ENCODE data around the gene SIPA1L2.
A peak's percentile ranks its signal among the peaks of the same experiment; 100 is the strongest.

Gene SIPA1L2, protein sequence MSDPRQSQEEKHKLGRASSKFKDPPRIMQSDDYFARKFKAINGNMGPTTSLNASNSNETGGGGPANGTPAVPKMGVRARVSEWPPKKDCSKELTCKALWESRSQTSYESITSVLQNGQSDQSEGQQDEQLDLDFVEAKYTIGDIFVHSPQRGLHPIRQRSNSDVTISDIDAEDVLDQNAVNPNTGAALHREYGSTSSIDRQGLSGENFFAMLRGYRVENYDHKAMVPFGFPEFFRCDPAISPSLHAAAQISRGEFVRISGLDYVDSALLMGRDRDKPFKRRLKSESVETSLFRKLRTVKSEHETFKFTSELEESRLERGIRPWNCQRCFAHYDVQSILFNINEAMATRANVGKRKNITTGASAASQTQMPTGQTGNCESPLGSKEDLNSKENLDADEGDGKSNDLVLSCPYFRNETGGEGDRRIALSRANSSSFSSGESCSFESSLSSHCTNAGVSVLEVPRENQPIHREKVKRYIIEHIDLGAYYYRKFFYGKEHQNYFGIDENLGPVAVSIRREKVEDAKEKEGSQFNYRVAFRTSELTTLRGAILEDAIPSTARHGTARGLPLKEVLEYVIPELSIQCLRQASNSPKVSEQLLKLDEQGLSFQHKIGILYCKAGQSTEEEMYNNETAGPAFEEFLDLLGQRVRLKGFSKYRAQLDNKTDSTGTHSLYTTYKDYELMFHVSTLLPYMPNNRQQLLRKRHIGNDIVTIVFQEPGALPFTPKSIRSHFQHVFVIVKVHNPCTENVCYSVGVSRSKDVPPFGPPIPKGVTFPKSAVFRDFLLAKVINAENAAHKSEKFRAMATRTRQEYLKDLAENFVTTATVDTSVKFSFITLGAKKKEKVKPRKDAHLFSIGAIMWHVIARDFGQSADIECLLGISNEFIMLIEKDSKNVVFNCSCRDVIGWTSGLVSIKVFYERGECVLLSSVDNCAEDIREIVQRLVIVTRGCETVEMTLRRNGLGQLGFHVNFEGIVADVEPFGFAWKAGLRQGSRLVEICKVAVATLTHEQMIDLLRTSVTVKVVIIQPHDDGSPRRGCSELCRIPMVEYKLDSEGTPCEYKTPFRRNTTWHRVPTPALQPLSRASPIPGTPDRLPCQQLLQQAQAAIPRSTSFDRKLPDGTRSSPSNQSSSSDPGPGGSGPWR (N-terminal part only)

DNA sequence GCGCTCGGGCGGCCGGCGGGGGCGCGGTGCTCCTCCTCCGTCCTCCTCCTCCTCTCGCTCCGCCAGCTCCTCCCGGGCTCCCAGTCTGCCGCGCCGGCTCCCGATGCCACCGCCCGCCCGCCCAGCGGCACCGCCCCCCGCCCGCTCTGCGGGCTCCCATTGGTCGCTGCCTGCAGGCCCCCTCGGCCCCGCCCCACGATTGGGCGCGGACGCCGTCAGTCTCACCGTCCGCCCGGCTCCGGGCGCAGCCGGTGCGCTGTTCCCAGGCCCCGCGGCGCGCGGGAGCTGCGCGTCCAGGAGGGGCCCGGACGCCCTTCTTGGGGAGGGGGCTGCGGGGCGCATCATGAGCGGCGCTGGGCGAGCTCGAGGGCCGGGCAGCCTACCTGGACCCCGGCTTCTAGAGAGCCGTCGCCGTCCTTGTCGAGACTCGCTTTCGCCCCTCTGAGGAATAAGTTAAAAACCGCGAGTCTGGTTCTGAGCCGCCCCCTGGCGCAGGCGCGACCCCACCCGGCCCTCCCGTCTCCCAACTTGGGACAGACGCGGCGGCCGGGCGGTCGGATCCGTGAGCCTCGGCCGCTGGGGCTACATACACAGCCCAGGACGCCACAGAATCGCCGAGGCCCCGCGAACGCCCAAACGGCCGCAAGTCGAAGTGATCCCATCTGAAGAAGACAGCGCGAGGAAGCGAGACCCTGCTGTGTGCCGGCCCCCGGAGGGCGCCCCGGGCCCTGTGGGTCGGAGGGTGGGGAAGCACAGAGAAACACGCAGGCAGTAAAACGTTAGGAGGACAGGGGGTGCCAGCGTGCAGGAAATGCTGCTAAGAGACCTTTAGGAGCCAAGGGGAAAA, at the start of gene SIPA1L2:
SIPA1L2 (minus strand) TSS at position 87 of the 847 bp plus-strand sequence. CDS start 114,794 bp downstream, outside the sequence.
- DNase-seq, result peak; percentile 87

DNA sequence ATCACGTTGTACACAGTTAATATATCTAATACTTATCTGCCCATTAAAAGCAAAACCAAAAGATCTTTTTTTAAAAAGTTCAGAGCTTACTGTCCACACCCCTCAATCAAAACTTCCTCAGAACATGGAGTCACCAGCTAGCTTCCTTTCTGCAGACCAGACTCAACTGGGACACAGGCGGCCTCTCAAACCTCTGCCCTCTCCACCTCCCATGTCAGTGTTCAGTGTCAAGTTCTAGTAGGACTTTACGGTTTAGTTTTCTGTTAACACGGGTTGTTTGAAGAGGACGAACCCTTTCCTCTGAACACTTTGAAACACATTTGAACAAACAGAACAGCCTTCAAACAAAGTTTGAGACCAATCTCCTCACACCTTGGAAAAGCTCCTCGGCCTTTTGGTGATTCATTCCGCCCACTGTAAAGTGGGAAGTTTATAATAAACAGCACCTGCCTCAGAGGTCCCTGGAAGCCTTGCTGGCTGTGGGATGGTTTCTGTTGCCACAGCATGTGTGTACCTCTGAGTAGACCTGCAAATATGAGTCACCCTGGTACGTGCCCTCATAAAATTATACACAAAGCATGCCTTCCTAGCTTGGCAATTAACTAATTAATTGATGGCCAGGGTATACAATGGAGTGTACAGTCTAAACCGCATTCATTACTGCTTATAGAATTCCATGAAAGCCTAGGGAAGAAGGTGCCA, 48.4 kb upstream of the SIPA1L2 start:
- no peak for DNase-seq

DNA sequence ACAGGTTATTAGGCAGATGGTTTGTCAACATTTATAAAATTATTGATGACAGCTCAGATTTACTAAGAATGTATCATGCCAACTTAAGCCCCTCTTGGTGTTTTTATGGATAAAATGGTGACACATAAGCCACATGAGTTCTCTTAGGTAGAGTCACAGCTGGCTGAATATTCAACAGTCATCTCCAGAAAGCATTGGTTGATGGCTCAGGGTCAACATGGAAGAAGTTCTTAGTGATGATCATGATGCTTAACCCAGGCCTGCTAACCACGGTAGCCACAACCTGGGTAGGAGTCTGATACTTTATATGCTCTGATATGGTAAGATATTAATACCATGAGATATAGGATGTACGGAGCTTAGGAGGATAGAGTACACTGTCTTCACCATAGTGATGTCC, 46.4 kb upstream of the SIPA1L2 start:
- peak; percentile 2 for DNase-seq

GRCh38 chr1:232675898-232676297, 46.0 kb upstream of the SIPA1L2 start:
- DNase-seq, result no peak

DNA sequence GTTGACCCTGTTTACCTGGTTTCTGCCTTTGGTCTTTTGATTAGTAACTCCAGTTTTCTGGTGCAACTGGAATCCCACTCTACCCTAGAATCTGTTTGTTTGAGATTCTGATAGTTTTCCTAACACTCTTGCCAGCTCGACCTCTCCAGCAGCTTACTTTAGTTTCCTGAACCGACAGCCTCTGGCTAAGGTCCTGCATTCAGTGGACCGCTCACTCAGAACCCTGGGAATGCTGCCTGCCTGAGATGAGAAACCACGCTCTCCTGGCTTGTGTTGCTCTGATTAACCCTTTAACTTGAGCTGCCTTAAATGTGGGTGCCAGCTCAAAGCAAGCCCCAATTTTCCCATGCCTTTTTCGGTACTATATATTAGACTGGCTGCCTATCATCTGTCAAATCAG, 45.3 kb upstream of the SIPA1L2 start:
- no peak for DNase-seq

- DNase-seq, result no peak
Measured at GRCh38 chr1:232673256-232673655, 43.3 kb upstream of the SIPA1L2 start.

DNA sequence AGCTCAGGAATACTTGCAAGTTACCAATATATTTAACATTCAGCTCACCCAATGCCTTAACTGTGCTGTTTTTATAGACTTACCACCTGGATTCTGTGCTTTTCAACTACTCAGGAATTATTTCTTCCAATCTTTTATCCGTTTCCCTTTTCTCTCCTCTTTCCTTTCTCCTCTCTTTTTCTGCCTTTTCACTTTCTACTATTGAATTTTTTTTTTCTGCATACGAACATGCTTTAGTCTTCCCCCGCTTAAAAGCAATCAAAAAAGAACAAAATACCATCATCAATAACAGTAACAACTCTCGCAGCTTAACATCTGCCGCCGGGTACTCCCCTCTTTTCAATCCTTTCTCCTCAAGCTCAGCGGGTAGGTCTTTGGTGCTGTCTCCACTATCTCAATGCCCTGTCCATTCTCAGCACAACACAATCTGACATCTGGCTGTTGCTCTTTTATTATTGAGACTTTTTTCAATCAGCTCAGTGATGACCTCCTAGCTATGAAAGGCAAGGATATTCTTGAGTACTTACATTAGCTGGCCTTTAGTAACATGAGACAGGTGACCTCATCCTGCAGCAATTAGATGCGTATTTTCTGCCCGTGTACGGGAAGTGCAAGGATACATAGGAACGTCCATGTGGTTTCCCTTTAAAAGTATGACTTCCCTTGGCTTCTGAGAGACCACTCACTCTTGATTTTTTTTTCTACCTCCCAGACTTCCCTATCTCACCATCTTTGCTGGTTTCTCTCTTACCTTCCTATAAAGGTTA, 40.2 kb upstream of the SIPA1L2 start:
- DNase-seq, result no peak

- DNase-seq, result no peak
Measured at GRCh38 chr1:232667778-232668165, 37.8 kb upstream of the SIPA1L2 start.

DNA sequence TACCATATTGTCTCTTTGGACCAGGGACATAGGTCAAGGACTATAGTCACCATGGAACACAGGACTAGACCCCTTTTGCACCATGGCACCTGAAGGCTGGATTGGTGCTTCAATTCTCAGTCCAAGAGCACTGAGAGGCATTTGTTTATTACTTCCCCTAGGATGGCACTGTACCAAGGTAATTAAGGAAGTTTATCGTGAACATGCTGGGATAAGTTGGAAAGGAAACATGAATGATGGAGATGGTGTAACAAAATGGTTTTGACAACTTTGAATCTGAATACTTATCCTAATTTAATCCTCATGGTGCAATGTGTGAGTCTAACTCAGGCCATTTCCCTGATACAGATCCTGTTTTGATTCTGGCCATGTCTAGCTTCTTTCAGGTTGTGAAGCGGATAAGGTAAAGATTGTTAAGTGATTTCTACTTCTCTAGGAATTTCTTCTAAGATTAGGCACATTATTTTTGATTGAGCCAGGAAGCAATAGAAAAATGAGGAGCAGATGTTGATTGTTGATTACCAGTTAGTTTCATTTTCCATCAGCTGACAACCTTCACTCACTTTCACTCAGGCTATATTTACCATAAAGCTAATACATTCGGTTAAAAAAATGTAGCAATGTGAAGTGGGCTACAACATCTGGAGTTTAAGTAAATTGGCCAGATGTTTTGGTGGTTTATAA, 37.3 kb upstream of the SIPA1L2 start:
- DNase-seq, result no peak

GRCh38 chr1:232664844-232665777, 35.2 kb upstream of the SIPA1L2 start:
- no peak for DNase-seq

- DNase-seq, result no peak
Measured at GRCh38 chr1:232662910-232663309, 33.0 kb upstream of the SIPA1L2 start.

GRCh38 chr1:232658386-232658785, 28.5 kb upstream of the SIPA1L2 start:
- no peak for DNase-seq

DNA sequence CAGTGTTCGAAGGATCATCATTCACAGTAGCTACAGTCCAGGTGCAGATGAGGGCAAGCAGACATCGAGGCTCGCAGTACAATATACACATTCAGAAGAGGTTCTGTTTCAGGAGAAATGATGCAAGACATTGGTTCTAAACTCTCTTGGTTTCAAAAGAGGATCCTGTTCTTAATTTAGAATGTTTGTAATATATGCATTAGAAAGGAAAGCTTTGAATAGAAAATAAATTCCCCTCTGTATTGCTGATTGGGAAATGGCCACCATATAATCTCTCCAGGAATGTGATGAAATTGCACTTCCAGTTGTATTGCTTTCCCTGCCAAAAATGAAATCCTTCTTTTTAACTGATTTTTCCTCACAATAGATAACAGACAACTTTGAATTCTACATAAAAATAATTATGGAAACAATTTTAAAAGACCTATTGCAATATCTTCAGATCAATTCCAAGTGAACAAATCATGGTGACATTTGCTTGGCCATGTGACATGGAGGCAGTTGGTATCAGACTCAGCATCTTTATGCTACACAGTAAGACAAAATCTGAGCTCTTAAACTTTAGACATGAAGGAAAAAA, 27.6 kb upstream of the SIPA1L2 start:
- no peak for DNase-seq

DNA sequence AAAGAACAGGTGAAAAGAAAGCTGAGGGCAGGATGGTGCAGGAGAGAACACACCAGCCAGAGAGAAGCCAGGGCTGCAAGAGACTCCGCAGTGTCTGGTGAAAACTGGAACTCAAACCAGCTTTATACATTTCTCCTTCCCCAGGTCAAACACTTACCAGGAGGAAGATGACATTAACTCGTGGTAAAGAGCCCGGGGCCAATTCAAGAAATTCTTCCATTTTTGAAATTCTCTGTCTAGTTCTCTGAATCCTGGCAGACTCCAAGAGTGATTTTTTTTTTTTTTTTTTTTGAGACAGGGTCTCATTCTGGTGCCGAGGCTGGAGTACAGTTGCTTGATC, 25.8 kb upstream of the SIPA1L2 start:
- no peak for DNase-seq

DNA sequence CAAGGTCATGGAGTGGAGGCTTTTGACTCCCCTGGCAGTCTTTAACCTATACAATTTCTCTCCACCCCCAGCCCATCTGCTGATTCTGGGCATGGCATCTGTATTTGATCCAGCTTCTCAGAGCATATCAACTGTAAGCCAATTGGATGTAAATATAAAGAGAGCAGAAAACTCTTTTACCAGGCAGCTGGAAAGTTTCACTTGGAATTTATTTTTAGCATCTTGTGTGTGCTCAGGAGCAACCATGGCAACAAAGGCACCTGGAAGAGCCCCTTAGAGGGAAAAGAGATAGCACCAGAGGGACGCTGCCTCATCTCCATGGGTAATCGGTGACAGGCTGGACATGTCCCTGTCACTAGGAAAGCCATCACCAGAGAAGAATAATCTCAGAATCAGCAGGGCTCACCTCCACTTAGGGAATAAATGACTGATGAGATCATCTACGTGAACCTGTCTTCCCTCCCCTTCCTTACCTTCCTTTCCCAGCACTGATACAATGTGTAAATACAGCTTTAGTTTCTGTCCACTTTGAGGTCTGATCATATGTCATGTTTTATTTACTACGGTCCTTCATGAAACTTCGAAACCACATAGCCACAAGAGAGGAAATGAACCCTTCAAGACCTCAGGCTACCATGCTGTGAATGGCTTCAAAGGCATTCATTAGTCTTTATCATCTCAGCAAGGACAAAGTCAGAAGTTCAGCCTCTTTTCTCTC, 25.3 kb upstream of the SIPA1L2 start:
- DNase-seq, result no peak

DNA sequence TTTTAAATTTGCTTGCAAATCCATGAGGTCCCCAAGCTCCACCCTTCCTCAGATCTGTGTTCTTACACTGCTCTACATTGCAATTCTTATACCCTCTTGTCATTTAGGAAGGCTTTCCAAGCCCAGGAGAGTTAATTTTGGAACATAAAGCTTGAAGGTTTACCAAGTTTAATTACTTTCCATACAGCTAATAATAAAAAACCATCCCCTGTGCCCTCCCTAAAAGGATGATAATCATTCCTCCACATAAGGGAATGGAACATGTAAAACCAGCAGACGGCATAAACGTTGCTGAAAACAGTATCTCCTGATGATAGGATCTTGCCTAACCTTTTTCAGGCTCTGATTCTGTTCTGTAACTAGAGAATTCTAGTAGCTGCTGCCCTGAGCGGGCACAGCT, 23.9 kb upstream of the SIPA1L2 start:
- no peak for DNase-seq

DNA sequence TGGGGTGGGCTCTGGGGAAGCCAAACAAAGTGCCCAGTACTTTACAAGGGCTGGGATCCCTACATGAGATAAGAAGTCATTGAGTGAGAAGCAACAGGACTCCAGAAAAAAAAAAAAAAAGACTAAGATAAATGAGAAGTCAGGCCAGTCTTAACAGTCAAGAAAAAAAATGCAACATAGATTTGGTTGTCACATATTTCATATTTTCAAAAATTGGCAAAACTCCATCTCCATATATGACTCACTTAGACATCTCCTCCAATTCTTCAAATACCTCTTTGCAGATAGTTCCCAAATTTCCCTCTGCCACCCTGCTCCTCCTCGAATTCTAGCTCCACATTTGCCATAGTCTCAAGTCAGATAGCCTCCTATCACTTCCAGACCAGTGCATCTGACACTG, 20.9 kb upstream of the SIPA1L2 start:
- DNase-seq, result no peak

DNA sequence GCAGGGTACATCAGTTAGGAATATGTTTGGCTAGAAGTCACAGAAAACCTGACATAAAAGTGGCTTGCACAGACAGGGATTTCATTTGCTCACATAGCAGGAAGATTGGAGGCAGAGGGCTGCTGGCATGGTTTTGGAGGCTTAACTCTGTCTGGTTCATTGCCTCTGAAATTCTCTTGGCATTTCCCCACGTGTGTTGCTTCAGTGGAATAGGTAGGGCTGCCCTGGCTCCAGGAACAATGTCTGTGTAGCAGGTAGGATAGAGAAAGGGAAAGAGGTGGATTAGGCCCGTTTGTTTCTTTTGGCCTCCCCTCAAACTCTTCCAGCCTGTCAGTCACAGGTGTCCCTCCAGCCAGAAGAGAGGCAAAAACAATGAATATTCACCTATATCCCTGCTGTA, 20.5 kb upstream of the SIPA1L2 start:
- DNase-seq, result no peak
